Endothelial cell of umbilical vein (primary cell): ENCODE measurements around the gene IKZF1. TPM values are rescaled to one million over a fixed set of nuclear protein-coding genes. Genes with fewer than 3 reads are reported as not detected.

Experiments used
- BruUV-seq: library from RNA; stranded (reverse); fragments of 400-500 nt; replicated peaks from 2 replicates; lab custom pipeline; 2021; lab: Mats Ljungman, UMichigan
- CTCF ChIA-PET: fragments of 300-600, 350-600 bp; sonication (Branson Sonifier 250); formaldehyde crosslinking; loops from one replicate; lab custom pipeline; 2021; ENCODE audit warnings: antibody characterized with exemption, inconsistent platforms; lab: Charles Lee
- POLR2A ChIA-PET: fragments of 300-600, 350-600 bp; sonication (Branson Sonifier 250); formaldehyde crosslinking; loops from one replicate; lab custom pipeline; 2021; ENCODE audit warnings: antibody characterized with exemption, inconsistent platforms; lab: Charles Lee
- DNase-seq: peaks from one replicate; pipeline ENCODE4 v3.0.0-alpha.2; 2011; ENCODE audit warnings: low read depth, low spot score
- FAIRE-seq: peaks from 2 replicates; lab custom pipeline; 2011; peaks lifted over from hg19 to GRCh38; lab: Jason Lieb, UNC
- H2AFZ ChIP-seq: 2 replicates; pipeline ENCODE4 v1.6.0; 2012; ENCODE audit warnings: low read depth, low read length, control low read depth, inconsistent platforms
- H3K27ac ChIP-seq: 2 replicates; pipeline ENCODE4 v1.5.1; 2011; ENCODE audit warnings: low read depth, mild to moderate bottlenecking, control low read depth, low read length, moderate library complexity; ENCODE audit not compliant: insufficient read depth
- H3K27me3 ChIP-seq, 2 experiments: 2 replicates each; pipeline versions ENCODE4 v1.6.0 to v1.6.1; 2011; ENCODE audit warnings: low read length in 2 of 2, mixed read lengths in 1 of 2; ENCODE audit not compliant: control insufficient read depth in 2 of 2, insufficient read depth in 2 of 2
- H3K36me3 ChIP-seq, 2 experiments: 2 replicates in 1 of 2; 3 replicates in 1 of 2; pipeline ENCODE4 v1.5.1; 2011; ENCODE audit warnings: low read length in 2 of 2, mild to moderate bottlenecking in 1 of 2, moderate library complexity in 1 of 2; ENCODE audit not compliant: control insufficient read depth in 2 of 2, insufficient read depth in 2 of 2; ENCODE audit errors: extremely low read depth in 1 of 2
- H3K4me1 ChIP-seq: 3 replicates; pipeline ENCODE4 v1.5.1; 2011; ENCODE audit warnings: mild to moderate bottlenecking, low read length; ENCODE audit not compliant: control insufficient read depth, insufficient read depth; ENCODE audit errors: extremely low read depth
- H3K4me2 ChIP-seq: 2 replicates; pipeline ENCODE4 v1.6.1; 2011; ENCODE audit warnings: low read length, control low read depth, mixed read lengths; ENCODE audit not compliant: insufficient read depth
- H3K4me3 ChIP-seq, 3 experiments: fragments of 200-600 bp in 1 of 3; sonication (generic), shearing (Covaris generic) in 1 of 3; replicated peaks in 1 of 3; 2 replicates each; pipeline ENCODE4 v1.5.1; 2011 to 2016; ENCODE audit warnings: control low read depth in 3 of 3, low read length in 3 of 3, mild to moderate bottlenecking in 2 of 3, inconsistent platforms in 1 of 3, low read depth in 1 of 3, moderate library complexity in 1 of 3; ENCODE audit not compliant: insufficient read depth in 1 of 3
- H3K79me2 ChIP-seq: 2 replicates; pipeline ENCODE4 v1.6.0; 2012; ENCODE audit warnings: low read length, inconsistent platforms; ENCODE audit not compliant: control insufficient read depth, insufficient read depth
- H3K9ac ChIP-seq: replicated peaks from 2 replicates; pipeline ENCODE3; 2011; ENCODE audit warnings: low read length, control low read depth; ENCODE audit not compliant: insufficient read depth; ENCODE audit errors: extremely low read depth
- H3K9me1 ChIP-seq: replicated peaks from 3 replicates; pipeline ENCODE4 v1.6.0; 2011; ENCODE audit warnings: mild to moderate bottlenecking, low read length; ENCODE audit not compliant: control insufficient read depth, insufficient read depth; ENCODE audit errors: extremely low read depth
- H3K9me3 ChIP-seq: replicated peaks from 2 replicates; pipeline ENCODE4 v1.5.1; 2012; ENCODE audit warnings: low read length, inconsistent platforms; ENCODE audit not compliant: control insufficient read depth, insufficient read depth
- H4K20me1 ChIP-seq: replicated peaks from 2 replicates; pipeline ENCODE3; 2011; ENCODE audit warnings: mild to moderate bottlenecking, low read length; ENCODE audit not compliant: control insufficient read depth, insufficient read depth; ENCODE audit errors: extremely low read depth
- EZH2 ChIP-seq: IDR thresholded peaks from 2 replicates; pipeline ENCODE4 v1.6.1; 2012; ENCODE audit warnings: borderline replicate concordance, low read depth, mild to moderate bottlenecking, moderate library complexity, low read length, inconsistent platforms; ENCODE audit not compliant: severe bottlenecking
- FOS ChIP-seq: IDR thresholded peaks from 2 replicates; pipeline ENCODE4 v1.6.1; 2011; ENCODE audit warnings: mild to moderate bottlenecking, low read length, moderate library complexity, borderline replicate concordance; ENCODE audit not compliant: insufficient read depth
- GATA2 ChIP-seq: IDR thresholded peaks from 2 replicates; pipeline ENCODE4 v1.7.0; 2011; ENCODE audit warnings: low read depth, mild to moderate bottlenecking, moderate library complexity, mixed read lengths, low read length; ENCODE audit not compliant: insufficient read length, insufficient read depth
- JUN ChIP-seq: IDR thresholded peaks from 2 replicates; pipeline ENCODE4 v1.6.1; 2011; ENCODE audit warnings: borderline replicate concordance, low read depth; ENCODE audit not compliant: insufficient read length, insufficient read depth
- MYC ChIP-seq: IDR thresholded peaks from one replicate; pipeline ENCODE4 v1.6.1; 2011; ENCODE audit warnings: mild to moderate bottlenecking, low read depth, low read length
- POLR2A ChIP-seq: IDR thresholded peaks from 2 replicates; pipeline ENCODE4 v1.6.1; 2012; ENCODE audit warnings: low read depth, mild to moderate bottlenecking, control low read depth, low read length
- POLR2AphosphoS5 ChIP-seq: IDR thresholded peaks from 2 replicates; pipeline ENCODE4 v1.6.1; 2012; ENCODE audit warnings: low read depth, mild to moderate bottlenecking, control low read depth, low read length, moderate library complexity; ENCODE audit not compliant: insufficient read depth
- dilution Hi-C: fragments of 300-500 bp; cut with MboI; formaldehyde crosslinking; loops from one replicate; pipeline ENCODE4 v1.15.0; 2019; ENCODE audit warnings: low sequenced_read_pairs; ENCODE audit not compliant: extremely low pct_ligation_motif_present
- intact Hi-C: fragments of 100-400 bp; cut with micrococcal nuclease; formaldehyde crosslinking; loops from one replicate; pipeline ENCODE4 v1.10.0; 2022
- polyA plus RNA-seq, 4 experiments: library from polyadenylated mRNA; depleted of rRNA in 3 of 4; stranded (reverse) in 3 of 4; unstranded in 1 of 4; fragments of >200 nt; gene quantifications; 2 replicates each; pipeline versions ENCODE4 v1.2.1 to v1.2.3, GENCODE V29; 2011 to 2012; ENCODE audit warnings: missing spikeins in 1 of 4
- total RNA-seq: library from RNA; stranded (reverse); gene quantifications from 2 replicates; pipeline ENCODE4 v1.2.3, GENCODE V29; 2021
- TF ChIP-seq, protein P1 (sequence below): IDR thresholded peaks from 2 replicates; pipeline ENCODE4 v1.6.1; 2011; ENCODE audit not compliant: insufficient read depth, insufficient read length
- TF ChIP-seq, protein P2 (sequence below), 2 donors: IDR thresholded peaks; 1 replicate in 1 of 2; 2 replicates in 1 of 2; pipeline ENCODE4 v1.5.1; 2011; ENCODE audit warnings: low read length in 2 of 2, mild to moderate bottlenecking in 2 of 2, moderate library complexity in 2 of 2, control low read depth in 1 of 2, inconsistent platforms in 1 of 2, low read depth in 1 of 2; ENCODE audit not compliant: insufficient read depth in 1 of 2; ENCODE audit errors: extremely low read depth in 1 of 2

IKZF1 gene
- total and polyA plus RNA-seq, 2 donors (not counting 3 experiments of a cell fraction or from before 2014, with no cell fraction given): 0.01 to 0.20 TPM

DNA sequence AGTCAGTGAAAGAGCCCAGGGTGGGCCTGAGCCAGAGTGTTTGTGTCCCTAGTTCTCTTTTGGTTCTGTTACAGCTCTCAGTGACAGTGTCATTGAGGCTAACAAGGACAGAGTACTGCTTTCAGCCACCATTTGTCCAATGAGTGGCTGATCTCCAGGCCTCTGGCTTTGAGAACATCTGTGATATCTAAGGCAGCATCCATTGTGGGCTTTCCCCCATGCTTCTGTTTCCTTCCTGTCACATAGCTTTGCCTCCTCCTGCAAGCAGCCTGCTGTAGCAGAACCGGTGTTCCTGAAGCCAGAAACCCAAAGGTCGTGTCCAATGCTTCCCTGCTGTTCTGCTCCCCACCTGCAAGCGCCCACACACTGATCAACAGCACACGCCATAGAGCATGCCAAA is 68.4 kb downstream of the IKZF1 start:
- Histone ChIP-seq H3K4me2 (no peak overlapping the region), H3K9me1 (no peaks in the 10 kb centered on the region), H3K27ac (no peak overlapping the region), H3K4me1 (no peaks in the 10 kb centered on the region), H2AFZ (no peak overlapping the region), H3K36me3 (no peaks in the 10 kb centered on the region), H3K4me3 (no peak overlapping the region), H3K27me3 (no peaks in the 10 kb centered on the region), H3K79me2 (no peaks in the 10 kb centered on the region), H4K20me1 (no peaks in the 10 kb centered on the region), H3K9ac (no peak overlapping the region), H3K9me3 (no peaks in the 10 kb centered on the region)
- intact Hi-C loops (no loop called here), dilution Hi-C loops (no loop called here)
- POLR2A ChIA-PET: no interaction called here
- DNase-seq: no peak
- no peak for TF ChIP-seq GATA2
- no peak for TF ChIP-seq FOS
- TF ChIP-seq EZH2: no peak
- TF ChIP-seq, protein P1, sequence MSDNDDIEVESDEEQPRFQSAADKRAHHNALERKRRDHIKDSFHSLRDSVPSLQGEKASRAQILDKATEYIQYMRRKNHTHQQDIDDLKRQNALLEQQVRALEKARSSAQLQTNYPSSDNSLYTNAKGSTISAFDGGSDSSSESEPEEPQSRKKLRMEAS: no peak
- no peak for TF ChIP-seq JUN
- no peak for TF ChIP-seq MYC
- TF ChIP-seq POLR2AphosphoS5: no peak
- TF ChIP-seq POLR2A: no peak
- TF ChIP-seq, protein P2, sequence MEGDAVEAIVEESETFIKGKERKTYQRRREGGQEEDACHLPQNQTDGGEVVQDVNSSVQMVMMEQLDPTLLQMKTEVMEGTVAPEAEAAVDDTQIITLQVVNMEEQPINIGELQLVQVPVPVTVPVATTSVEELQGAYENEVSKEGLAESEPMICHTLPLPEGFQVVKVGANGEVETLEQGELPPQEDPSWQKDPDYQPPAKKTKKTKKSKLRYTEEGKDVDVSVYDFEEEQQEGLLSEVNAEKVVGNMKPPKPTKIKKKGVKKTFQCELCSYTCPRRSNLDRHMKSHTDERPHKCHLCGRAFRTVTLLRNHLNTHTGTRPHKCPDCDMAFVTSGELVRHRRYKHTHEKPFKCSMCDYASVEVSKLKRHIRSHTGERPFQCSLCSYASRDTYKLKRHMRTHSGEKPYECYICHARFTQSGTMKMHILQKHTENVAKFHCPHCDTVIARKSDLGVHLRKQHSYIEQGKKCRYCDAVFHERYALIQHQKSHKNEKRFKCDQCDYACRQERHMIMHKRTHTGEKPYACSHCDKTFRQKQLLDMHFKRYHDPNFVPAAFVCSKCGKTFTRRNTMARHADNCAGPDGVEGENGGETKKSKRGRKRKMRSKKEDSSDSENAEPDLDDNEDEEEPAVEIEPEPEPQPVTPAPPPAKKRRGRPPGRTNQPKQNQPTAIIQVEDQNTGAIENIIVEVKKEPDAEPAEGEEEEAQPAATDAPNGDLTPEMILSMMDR (IDR thresholded peaks at IDR 0.05; ENCODE audit: extremely low read depth in 1 of 2, insufficient read depth in 1 of 2, low read depth in 1 of 2, low read length in 2 of 2): no peak
- FAIRE-seq: no peak
- CTCF ChIA-PET: no interaction called here
- no TSS peak for BruUV-seq
